ENCODE data around the gene DPP10.

The DPP10 gene

DNA sequence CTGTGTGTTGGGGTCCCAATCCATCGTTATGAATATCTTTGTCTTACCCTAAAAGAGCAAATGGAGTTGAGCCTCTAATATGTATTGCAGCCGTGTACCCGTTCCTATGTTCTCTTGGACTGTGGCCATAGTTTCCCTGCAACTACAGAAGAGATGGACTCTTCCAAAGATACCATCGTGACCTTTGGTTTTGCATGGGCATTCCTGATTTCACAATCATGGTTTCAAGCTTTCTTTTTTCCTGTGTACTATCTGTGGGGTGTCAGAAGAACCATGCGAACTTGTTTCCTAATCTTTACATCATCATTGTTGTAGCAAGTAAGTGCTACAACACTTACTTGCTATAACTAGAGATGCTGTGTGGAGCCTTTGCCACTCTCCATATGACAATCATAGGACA, 1295.7 kb downstream of the DPP10 start:
- no peak for TF ChIP-seq ZFX (IDR thresholded peaks at IDR 0.05)
- TF ChIP-seq, protein P1, sequence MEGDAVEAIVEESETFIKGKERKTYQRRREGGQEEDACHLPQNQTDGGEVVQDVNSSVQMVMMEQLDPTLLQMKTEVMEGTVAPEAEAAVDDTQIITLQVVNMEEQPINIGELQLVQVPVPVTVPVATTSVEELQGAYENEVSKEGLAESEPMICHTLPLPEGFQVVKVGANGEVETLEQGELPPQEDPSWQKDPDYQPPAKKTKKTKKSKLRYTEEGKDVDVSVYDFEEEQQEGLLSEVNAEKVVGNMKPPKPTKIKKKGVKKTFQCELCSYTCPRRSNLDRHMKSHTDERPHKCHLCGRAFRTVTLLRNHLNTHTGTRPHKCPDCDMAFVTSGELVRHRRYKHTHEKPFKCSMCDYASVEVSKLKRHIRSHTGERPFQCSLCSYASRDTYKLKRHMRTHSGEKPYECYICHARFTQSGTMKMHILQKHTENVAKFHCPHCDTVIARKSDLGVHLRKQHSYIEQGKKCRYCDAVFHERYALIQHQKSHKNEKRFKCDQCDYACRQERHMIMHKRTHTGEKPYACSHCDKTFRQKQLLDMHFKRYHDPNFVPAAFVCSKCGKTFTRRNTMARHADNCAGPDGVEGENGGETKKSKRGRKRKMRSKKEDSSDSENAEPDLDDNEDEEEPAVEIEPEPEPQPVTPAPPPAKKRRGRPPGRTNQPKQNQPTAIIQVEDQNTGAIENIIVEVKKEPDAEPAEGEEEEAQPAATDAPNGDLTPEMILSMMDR (conservative IDR thresholded peaks at IDR 0.05), result no peak
- no peak overlapping the region for H3K27ac ChIP-seq

- no peak overlapping the region for H3K27ac ChIP-seq
- TF ChIP-seq ZFX (IDR thresholded peaks at IDR 0.05), result no peak
- TF ChIP-seq, protein P1 (conservative IDR thresholded peaks at IDR 0.05), result peak; percentile 32
These were observed 1297.1 kb downstream of the DPP10 start for GRCh38 chr2:115739574-115739973.

GRCh38 chr2:115746151-115746550, 1303.7 kb downstream of the DPP10 start:
- TF ChIP-seq, protein P1 (conservative IDR thresholded peaks at IDR 0.05), result no peak
- TF ChIP-seq ZFX (IDR thresholded peaks at IDR 0.05), result no peak
- H3K27ac ChIP-seq, result no peak overlapping the region

GRCh38 chr2:115757286-115757685, 1314.8 kb downstream of the DPP10 start:
- H3K27ac ChIP-seq, result no peak overlapping the region
- no peak for TF ChIP-seq ZFX (IDR thresholded peaks at IDR 0.05)
- TF ChIP-seq, protein P1 (conservative IDR thresholded peaks at IDR 0.05), result no peak

GRCh38 chr2:115763601-115764000, 1321.2 kb downstream of the DPP10 start:
- H3K27ac ChIP-seq, result no peak overlapping the region
- no peak for TF ChIP-seq ZFX (IDR thresholded peaks at IDR 0.05)
- TF ChIP-seq, protein P1 (conservative IDR thresholded peaks at IDR 0.05), result no peak

DNA sequence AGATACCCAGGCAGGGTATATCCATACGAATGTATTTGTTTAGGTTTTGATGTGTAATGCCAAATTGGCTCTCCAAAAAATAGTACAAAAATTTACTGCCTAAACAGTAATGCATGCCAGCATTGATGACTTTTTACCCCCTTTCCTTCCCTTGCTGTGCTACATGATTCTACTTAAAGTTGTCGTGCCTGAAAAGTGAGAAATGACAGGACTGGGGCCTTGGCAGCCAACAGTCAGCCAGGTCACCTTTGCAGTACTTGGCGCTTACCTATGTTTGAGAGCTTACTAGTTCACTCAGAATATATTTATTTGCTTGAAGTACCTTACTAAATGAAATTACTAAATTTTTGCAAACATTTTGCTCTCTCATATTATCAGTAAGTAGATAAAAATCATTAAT, 1329.1 kb downstream of the DPP10 start:
- H3K27ac ChIP-seq, result no peak overlapping the region
- TF ChIP-seq ZFX (IDR thresholded peaks at IDR 0.05), result no peak
- TF ChIP-seq, protein P1 (conservative IDR thresholded peaks at IDR 0.05), result no peak

- TF ChIP-seq, protein P1 (conservative IDR thresholded peaks at IDR 0.05), result no peak
- TF ChIP-seq ZFX (IDR thresholded peaks at IDR 0.05), result no peak
- no peak overlapping the region for H3K27ac ChIP-seq
These were observed 1331.9 kb downstream of the DPP10 start for GRCh38 chr2:115774361-115774760.

Measured in C4-2B (cell line).